Stimulated activated CD8-positive, alpha-beta memory T cell treated with anti-CD3 and anti-CD28 coated beads, Interleukin-4, amount 100 ng/mL, for 48 hours (primary cell): ENCODE data around the gene VPS35L.
"Not testable (repeated sequence)": the region's sequence is repeated elsewhere in the genome, so short reads cannot be mapped to it uniquely, and the experiment has no call there.

Experiments
- DNase-seq: peaks from one replicate; pipeline ENCODE4 v3.0.0-alpha.2; 2020

The VPS35L gene

GRCh38 chr16:19542138-19542821 is 13.2 kb upstream of the VPS35L start:
- DNase-seq = no peak

- not testable (repeated sequence) for DNase-seq
Measured at GRCh38 chr16:19543278-19543996, 12.1 kb upstream of the VPS35L start.

- no peak for DNase-seq
Measured at GRCh38 chr16:19548144-19548543, 7.4 kb upstream of the VPS35L start.

GRCh38 chr16:19549673-19550072 is 5.8 kb upstream of the VPS35L start:
- no peak for DNase-seq

GRCh38 chr16:19555938-19556771 is 652 bp downstream of the VPS35L start:
- DNase-seq = peak; percentile 38

GRCh38 chr16:19559242-19559910 is 3.9 kb downstream of the VPS35L start:
- DNase-seq = peak; percentile 25

GRCh38 chr16:19560078-19560477 is 4.6 kb downstream of the VPS35L start:
- DNase-seq = no peak

- DNase-seq = no peak
Measured at GRCh38 chr16:19563377-19563776, 7.9 kb downstream of the VPS35L start.

- no peak for DNase-seq
Measured at GRCh38 chr16:19566362-19566761, 10.9 kb downstream of the VPS35L start.

- no peak for DNase-seq
Measured at GRCh38 chr16:19567560-19567959, 12.1 kb downstream of the VPS35L start.

GRCh38 chr16:19573997-19574396 is 18.5 kb downstream of the VPS35L start:
- DNase-seq = no peak

- no peak for DNase-seq
Measured at GRCh38 chr16:19574615-19575014, 19.1 kb downstream of the VPS35L start.

- no peak for DNase-seq
Measured at GRCh38 chr16:19578378-19578971, 23.0 kb downstream of the VPS35L start.

GRCh38 chr16:19582050-19582831 is 26.7 kb downstream of the VPS35L start:
- no peak for DNase-seq

- DNase-seq = peak; percentile 30
Measured at GRCh38 chr16:19583665-19584300, 28.3 kb downstream of the VPS35L start.

- DNase-seq = no peak
Measured at GRCh38 chr16:19588661-19589060, 33.2 kb downstream of the VPS35L start.

- DNase-seq = no peak
Measured at GRCh38 chr16:19589106-19589505, 33.6 kb downstream of the VPS35L start.

GRCh38 chr16:19589771-19590302 is 34.3 kb downstream of the VPS35L start:
- no peak for DNase-seq

GRCh38 chr16:19595043-19595767 is 39.7 kb downstream of the VPS35L start:
- DNase-seq = no peak

- no peak for DNase-seq
Measured at GRCh38 chr16:19598805-19599510, 43.5 kb downstream of the VPS35L start.
